Endothelial cell of umbilical vein (primary cell): ENCODE data around the gene ZNF525. TPM values are rescaled to one million over a fixed set of nuclear protein-coding genes. Genes with fewer than 3 reads are reported as not detected.

Experiments used
- BruUV-seq: library from RNA; stranded (reverse); fragments of 400-500 nt; replicated peaks from 2 replicates; lab custom pipeline; 2021; lab: Mats Ljungman, UMichigan
- CTCF ChIA-PET: fragments of 300-600, 350-600 bp; sonication (Branson Sonifier 250); formaldehyde crosslinking; loops from one replicate; lab custom pipeline; 2021; ENCODE audit warnings: antibody characterized with exemption, inconsistent platforms; lab: Charles Lee
- POLR2A ChIA-PET: fragments of 300-600, 350-600 bp; sonication (Branson Sonifier 250); formaldehyde crosslinking; loops from one replicate; lab custom pipeline; 2021; ENCODE audit warnings: antibody characterized with exemption, inconsistent platforms; lab: Charles Lee
- DNase-seq: peaks from one replicate; pipeline ENCODE4 v3.0.0-alpha.2; 2011; ENCODE audit warnings: low read depth, low spot score
- FAIRE-seq: peaks from 2 replicates; lab custom pipeline; 2011; peaks lifted over from hg19 to GRCh38; lab: Jason Lieb, UNC
- H2AFZ ChIP-seq: 2 replicates; pipeline ENCODE4 v1.6.0; 2012; ENCODE audit warnings: low read depth, low read length, control low read depth, inconsistent platforms
- H3K27ac ChIP-seq: 2 replicates; pipeline ENCODE4 v1.5.1; 2011; ENCODE audit warnings: low read depth, mild to moderate bottlenecking, control low read depth, low read length, moderate library complexity; ENCODE audit not compliant: insufficient read depth
- H3K27me3 ChIP-seq, 2 experiments: 2 replicates each; pipeline versions ENCODE4 v1.6.0 to v1.6.1; 2011; ENCODE audit warnings: low read length in 2 of 2, mixed read lengths in 1 of 2; ENCODE audit not compliant: control insufficient read depth in 2 of 2, insufficient read depth in 2 of 2
- H3K36me3 ChIP-seq, 2 experiments: 2 replicates in 1 of 2; 3 replicates in 1 of 2; pipeline ENCODE4 v1.5.1; 2011; ENCODE audit warnings: low read length in 2 of 2, mild to moderate bottlenecking in 1 of 2, moderate library complexity in 1 of 2; ENCODE audit not compliant: control insufficient read depth in 2 of 2, insufficient read depth in 2 of 2; ENCODE audit errors: extremely low read depth in 1 of 2
- H3K4me1 ChIP-seq: 3 replicates; pipeline ENCODE4 v1.5.1; 2011; ENCODE audit warnings: mild to moderate bottlenecking, low read length; ENCODE audit not compliant: control insufficient read depth, insufficient read depth; ENCODE audit errors: extremely low read depth
- H3K4me2 ChIP-seq: 2 replicates; pipeline ENCODE4 v1.6.1; 2011; ENCODE audit warnings: low read length, control low read depth, mixed read lengths; ENCODE audit not compliant: insufficient read depth
- H3K4me3 ChIP-seq, 3 experiments: fragments of 200-600 bp in 1 of 3; sonication (generic), shearing (Covaris generic) in 1 of 3; replicated peaks in 1 of 3; 2 replicates each; pipeline ENCODE4 v1.5.1; 2011 to 2016; ENCODE audit warnings: control low read depth in 3 of 3, low read length in 3 of 3, mild to moderate bottlenecking in 2 of 3, inconsistent platforms in 1 of 3, low read depth in 1 of 3, moderate library complexity in 1 of 3; ENCODE audit not compliant: insufficient read depth in 1 of 3
- H3K79me2 ChIP-seq: 2 replicates; pipeline ENCODE4 v1.6.0; 2012; ENCODE audit warnings: low read length, inconsistent platforms; ENCODE audit not compliant: control insufficient read depth, insufficient read depth
- H3K9ac ChIP-seq: replicated peaks from 2 replicates; pipeline ENCODE3; 2011; ENCODE audit warnings: low read length, control low read depth; ENCODE audit not compliant: insufficient read depth; ENCODE audit errors: extremely low read depth
- H3K9me1 ChIP-seq: replicated peaks from 3 replicates; pipeline ENCODE4 v1.6.0; 2011; ENCODE audit warnings: mild to moderate bottlenecking, low read length; ENCODE audit not compliant: control insufficient read depth, insufficient read depth; ENCODE audit errors: extremely low read depth
- H3K9me3 ChIP-seq: replicated peaks from 2 replicates; pipeline ENCODE4 v1.5.1; 2012; ENCODE audit warnings: low read length, inconsistent platforms; ENCODE audit not compliant: control insufficient read depth, insufficient read depth
- H4K20me1 ChIP-seq: replicated peaks from 2 replicates; pipeline ENCODE3; 2011; ENCODE audit warnings: mild to moderate bottlenecking, low read length; ENCODE audit not compliant: control insufficient read depth, insufficient read depth; ENCODE audit errors: extremely low read depth
- EZH2 ChIP-seq: IDR thresholded peaks from 2 replicates; pipeline ENCODE4 v1.6.1; 2012; ENCODE audit warnings: borderline replicate concordance, low read depth, mild to moderate bottlenecking, moderate library complexity, low read length, inconsistent platforms; ENCODE audit not compliant: severe bottlenecking
- FOS ChIP-seq: IDR thresholded peaks from 2 replicates; pipeline ENCODE4 v1.6.1; 2011; ENCODE audit warnings: mild to moderate bottlenecking, low read length, moderate library complexity, borderline replicate concordance; ENCODE audit not compliant: insufficient read depth
- GATA2 ChIP-seq: IDR thresholded peaks from 2 replicates; pipeline ENCODE4 v1.7.0; 2011; ENCODE audit warnings: low read depth, mild to moderate bottlenecking, moderate library complexity, mixed read lengths, low read length; ENCODE audit not compliant: insufficient read length, insufficient read depth
- JUN ChIP-seq: IDR thresholded peaks from 2 replicates; pipeline ENCODE4 v1.6.1; 2011; ENCODE audit warnings: borderline replicate concordance, low read depth; ENCODE audit not compliant: insufficient read length, insufficient read depth
- MYC ChIP-seq: IDR thresholded peaks from one replicate; pipeline ENCODE4 v1.6.1; 2011; ENCODE audit warnings: mild to moderate bottlenecking, low read depth, low read length
- POLR2A ChIP-seq: IDR thresholded peaks from 2 replicates; pipeline ENCODE4 v1.6.1; 2012; ENCODE audit warnings: low read depth, mild to moderate bottlenecking, control low read depth, low read length
- POLR2AphosphoS5 ChIP-seq: IDR thresholded peaks from 2 replicates; pipeline ENCODE4 v1.6.1; 2012; ENCODE audit warnings: low read depth, mild to moderate bottlenecking, control low read depth, low read length, moderate library complexity; ENCODE audit not compliant: insufficient read depth
- dilution Hi-C: fragments of 300-500 bp; cut with MboI; formaldehyde crosslinking; loops from one replicate; pipeline ENCODE4 v1.15.0; 2019; ENCODE audit warnings: low sequenced_read_pairs; ENCODE audit not compliant: extremely low pct_ligation_motif_present
- intact Hi-C: fragments of 100-400 bp; cut with micrococcal nuclease; formaldehyde crosslinking; loops from one replicate; pipeline ENCODE4 v1.10.0; 2022
- polyA plus RNA-seq, 4 experiments: library from polyadenylated mRNA; depleted of rRNA in 3 of 4; stranded (reverse) in 3 of 4; unstranded in 1 of 4; fragments of >200 nt; gene quantifications; 2 replicates each; pipeline versions ENCODE4 v1.2.1 to v1.2.3, GENCODE V29; 2011 to 2012; ENCODE audit warnings: missing spikeins in 1 of 4
- total RNA-seq: library from RNA; stranded (reverse); gene quantifications from 2 replicates; pipeline ENCODE4 v1.2.3, GENCODE V29; 2021
- TF ChIP-seq, protein P1 (sequence below), 2 donors: IDR thresholded peaks; 1 replicate in 1 of 2; 2 replicates in 1 of 2; pipeline ENCODE4 v1.5.1; 2011; ENCODE audit warnings: low read length in 2 of 2, mild to moderate bottlenecking in 2 of 2, moderate library complexity in 2 of 2, control low read depth in 1 of 2, inconsistent platforms in 1 of 2, low read depth in 1 of 2; ENCODE audit not compliant: insufficient read depth in 1 of 2; ENCODE audit errors: extremely low read depth in 1 of 2
- TF ChIP-seq, protein P2 (sequence below): IDR thresholded peaks from 2 replicates; pipeline ENCODE4 v1.6.1; 2011; ENCODE audit not compliant: insufficient read depth, insufficient read length

Gene ZNF525
- total and polyA plus RNA-seq, 2 donors (not counting 3 experiments of a cell fraction or from before 2014, with no cell fraction given): 0.59 to 3.8 TPM

DNA sequence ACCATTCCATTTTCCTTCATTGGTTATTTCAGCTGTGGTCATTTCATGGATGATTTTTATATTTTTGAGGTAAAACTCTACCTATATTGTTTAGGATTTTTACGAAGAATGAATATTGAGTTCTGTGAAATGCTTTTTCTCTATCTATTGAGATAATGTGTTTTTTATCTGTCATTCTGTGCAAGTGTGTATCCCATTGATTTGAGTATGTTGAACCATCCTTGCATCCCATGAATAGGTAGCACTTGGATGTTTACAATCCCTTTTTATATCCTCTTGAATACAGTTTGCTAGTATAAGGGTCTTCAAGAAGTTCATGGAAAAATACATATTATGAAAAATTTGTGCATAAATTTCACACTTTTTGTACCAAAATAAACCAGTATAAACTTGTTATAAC is 9.8 kb upstream of the ZNF525 start:
- intact Hi-C loops (no loop called here), dilution Hi-C loops (no loop called here)
- FAIRE-seq (no peak), DNase-seq (no peak)
- Histone ChIP-seq H3K4me3 (no peak overlapping the region), H3K36me3 (peaks cover 7% of the 10 kb centered on the region in 2 experiments), H2AFZ (no peak overlapping the region), H3K9me1 (no peaks in the 10 kb centered on the region), H4K20me1 (no peaks in the 10 kb centered on the region), H3K79me2 (no peaks in the 10 kb centered on the region), H3K4me1 (no peaks in the 10 kb centered on the region), H3K4me2 (no peak overlapping the region), H3K27me3 (no peaks in the 10 kb centered on the region), H3K9me3 (peaks cover 14% of the 10 kb centered on the region), H3K27ac (no peak overlapping the region), H3K9ac (no peak overlapping the region)
- TF ChIP-seq FOS: no peak
- no peak for TF ChIP-seq MYC
- no peak for TF ChIP-seq JUN
- TF ChIP-seq, protein P1, sequence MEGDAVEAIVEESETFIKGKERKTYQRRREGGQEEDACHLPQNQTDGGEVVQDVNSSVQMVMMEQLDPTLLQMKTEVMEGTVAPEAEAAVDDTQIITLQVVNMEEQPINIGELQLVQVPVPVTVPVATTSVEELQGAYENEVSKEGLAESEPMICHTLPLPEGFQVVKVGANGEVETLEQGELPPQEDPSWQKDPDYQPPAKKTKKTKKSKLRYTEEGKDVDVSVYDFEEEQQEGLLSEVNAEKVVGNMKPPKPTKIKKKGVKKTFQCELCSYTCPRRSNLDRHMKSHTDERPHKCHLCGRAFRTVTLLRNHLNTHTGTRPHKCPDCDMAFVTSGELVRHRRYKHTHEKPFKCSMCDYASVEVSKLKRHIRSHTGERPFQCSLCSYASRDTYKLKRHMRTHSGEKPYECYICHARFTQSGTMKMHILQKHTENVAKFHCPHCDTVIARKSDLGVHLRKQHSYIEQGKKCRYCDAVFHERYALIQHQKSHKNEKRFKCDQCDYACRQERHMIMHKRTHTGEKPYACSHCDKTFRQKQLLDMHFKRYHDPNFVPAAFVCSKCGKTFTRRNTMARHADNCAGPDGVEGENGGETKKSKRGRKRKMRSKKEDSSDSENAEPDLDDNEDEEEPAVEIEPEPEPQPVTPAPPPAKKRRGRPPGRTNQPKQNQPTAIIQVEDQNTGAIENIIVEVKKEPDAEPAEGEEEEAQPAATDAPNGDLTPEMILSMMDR (IDR thresholded peaks at IDR 0.05; ENCODE audit: extremely low read depth in 1 of 2, insufficient read depth in 1 of 2, low read depth in 1 of 2, low read length in 2 of 2): no peak
- no peak for TF ChIP-seq GATA2
- TF ChIP-seq, protein P2, sequence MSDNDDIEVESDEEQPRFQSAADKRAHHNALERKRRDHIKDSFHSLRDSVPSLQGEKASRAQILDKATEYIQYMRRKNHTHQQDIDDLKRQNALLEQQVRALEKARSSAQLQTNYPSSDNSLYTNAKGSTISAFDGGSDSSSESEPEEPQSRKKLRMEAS: no peak
- TF ChIP-seq EZH2: no peak
- TF ChIP-seq POLR2AphosphoS5: no peak
- no peak for TF ChIP-seq POLR2A
- no TSS peak for BruUV-seq
- CTCF ChIA-PET: no interaction called here
- POLR2A ChIA-PET: no interaction called here
